HEK293 (cell line): ENCODE data around the gene APELA.

Experiments
- CTCF ChIA-PET: fragments of 350-600 bp; formaldehyde crosslinking; extraction: SDS; loops from one replicate; lab custom pipeline; 2021; ENCODE audit warnings: antibody characterized with exemption; lab: Yijun Ruan, JAX
- POLR2A ChIA-PET: fragments of 300-600 bp; formaldehyde crosslinking; extraction: SDS; loops from one replicate; lab custom pipeline; 2020; ENCODE audit warnings: antibody characterized with exemption, inconsistent platforms; lab: Yijun Ruan, JAX
- H3K27ac ChIP-seq: fragments of 200-500 bp; sonication (Bioruptor generic); 2 replicates; pipeline ENCODE4 v1.5.1; 2014; ENCODE audit warnings: low read depth, low read length, control low read depth, inconsistent platforms; ENCODE audit errors: extremely low read depth
- H3K36me3 ChIP-seq, 2 experiments: fragments of 200-500 bp in 1 of 2; sonication (Bioruptor generic) in 1 of 2; 1 replicate in 1 of 2; 2 replicates in 1 of 2; pipeline ENCODE4 v1.5.1; 2014 to 2017; ENCODE audit warnings: inconsistent platforms in 2 of 2, low read length in 2 of 2; ENCODE audit not compliant: control insufficient read depth in 2 of 2, insufficient read depth in 1 of 2
- H3K4me1 ChIP-seq: fragments of 200-500 bp; sonication (Bioruptor generic); 2 replicates; pipeline ENCODE4 v1.5.1; 2014; ENCODE audit warnings: mild to moderate bottlenecking, low read length, inconsistent platforms; ENCODE audit not compliant: control insufficient read depth, insufficient read depth
- H3K4me3 ChIP-seq: 2 replicates; pipeline ENCODE4 v1.5.1; 2011; ENCODE audit warnings: low read depth, mild to moderate bottlenecking, control low read depth, low read length, moderate library complexity
- H3K9me3 ChIP-seq: fragments of 200-500 bp; sonication (Bioruptor generic); 2 replicates; pipeline ENCODE4 v1.5.1; 2014; ENCODE audit warnings: low read depth, low read length, inconsistent platforms; ENCODE audit not compliant: control insufficient read depth, insufficient read depth
- GLIS1 ChIP-seq: fragments of 450-650 bp; formaldehyde crosslinking; IDR thresholded peaks from 2 replicates; pipeline ENCODE4 v1.5.1; 2016; ENCODE audit warnings: missing biosample characterization, missing genetic modification characterization
- SALL2 ChIP-seq: fragments of 450-650 bp; formaldehyde crosslinking; IDR thresholded peaks from 2 replicates; pipeline ENCODE4 v1.5.0; 2017; ENCODE audit warnings: missing biosample characterization, mild to moderate bottlenecking, missing genetic modification characterization, borderline replicate concordance
- TCF7L2 ChIP-seq: IDR thresholded peaks from 2 replicates; pipeline ENCODE4 v1.6.1; 2011; ENCODE audit warnings: low read depth, mild to moderate bottlenecking, inconsistent platforms, low read length, moderate library complexity, borderline replicate concordance
- ZNF146 ChIP-seq: fragments of 450-650 bp; formaldehyde crosslinking; IDR thresholded peaks from 2 replicates; pipeline ENCODE4 v1.5.1; 2016; ENCODE audit warnings: missing biosample characterization, missing genetic modification characterization
- ZNF175 ChIP-seq: fragments of 450-650 bp; formaldehyde crosslinking; IDR thresholded peaks from 2 replicates; pipeline ENCODE4 v1.5.1; 2016; ENCODE audit warnings: missing biosample characterization, missing genetic modification characterization
- ZNF214 ChIP-seq: fragments of 450-650 bp; formaldehyde crosslinking; IDR thresholded peaks from 2 replicates; pipeline ENCODE4 v1.5.1; 2017; ENCODE audit warnings: missing biosample characterization, mild to moderate bottlenecking, missing genetic modification characterization, borderline replicate concordance
- ZNF266 ChIP-seq: fragments of 450-650 bp; formaldehyde crosslinking; IDR thresholded peaks from 2 replicates; pipeline ENCODE4 v1.5.1; 2016; ENCODE audit warnings: missing biosample characterization, missing genetic modification characterization, low read depth
- ZNF292 ChIP-seq: fragments of 450-650 bp; formaldehyde crosslinking; IDR thresholded peaks from 2 replicates; pipeline ENCODE4 v1.5.1; 2016; ENCODE audit warnings: low read depth, missing biosample characterization, missing genetic modification characterization, borderline replicate concordance
- ZNF335 ChIP-seq: fragments of 450-650 bp; formaldehyde crosslinking; conservative IDR thresholded peaks from 2 replicates; pipeline ENCODE4 v1.5.1; 2016; ENCODE audit warnings: missing biosample characterization, missing genetic modification characterization
- ZNF48 ChIP-seq: fragments of 450-650 bp; formaldehyde crosslinking; IDR thresholded peaks from 2 replicates; pipeline ENCODE4 v1.5.1; 2016; ENCODE audit warnings: missing biosample characterization, missing genetic modification characterization
- ZNF596 ChIP-seq: fragments of 450-650 bp; IDR thresholded peaks from 2 replicates; pipeline ENCODE4 v1.5.0; 2018; ENCODE audit warnings: missing biosample characterization, mild to moderate bottlenecking, missing genetic modification characterization, moderate library complexity
- ZNF623 ChIP-seq: fragments of 450-650 bp; formaldehyde crosslinking; IDR thresholded peaks from 2 replicates; pipeline ENCODE4 v1.5.1; 2016; ENCODE audit warnings: missing biosample characterization, missing genetic modification characterization
- ZNF624 ChIP-seq: fragments of 450-650 bp; formaldehyde crosslinking; IDR thresholded peaks from 2 replicates; pipeline ENCODE4 v1.5.1; 2017; ENCODE audit warnings: missing biosample characterization, missing genetic modification characterization
- ZNF670 ChIP-seq: fragments of 450-650 bp; formaldehyde crosslinking; IDR thresholded peaks from 2 replicates; pipeline ENCODE4 v1.5.1; 2016; ENCODE audit warnings: missing biosample characterization, missing genetic modification characterization, low read depth
- ZNF677 ChIP-seq: fragments of 450-650 bp; IDR thresholded peaks from 2 replicates; pipeline ENCODE4 v1.5.0; 2018; ENCODE audit warnings: missing biosample characterization, mild to moderate bottlenecking, missing genetic modification characterization, moderate library complexity
- TF ChIP-seq, protein P1 (sequence below): fragments of 450-650 bp; formaldehyde crosslinking; IDR thresholded peaks from 2 replicates; pipeline ENCODE4 v1.5.1; 2017; ENCODE audit warnings: missing biosample characterization, missing genetic modification characterization
- TF ChIP-seq, protein P2 (sequence below): fragments of 450-650 bp; formaldehyde crosslinking; IDR thresholded peaks from 2 replicates; pipeline ENCODE4 v1.5.1; 2016; ENCODE audit warnings: missing biosample characterization, missing genetic modification characterization
- TF ChIP-seq, protein P3 (sequence below): fragments of 450-650 bp; formaldehyde crosslinking; conservative IDR thresholded peaks from 2 replicates; pipeline ENCODE4 v1.5.1; 2016; ENCODE audit warnings: low read depth, missing biosample characterization, missing genetic modification characterization
- TF ChIP-seq, protein P4 (sequence below): fragments of 450-650 bp; formaldehyde crosslinking; IDR thresholded peaks from 2 replicates; pipeline ENCODE4 v1.5.1; 2016; ENCODE audit warnings: missing biosample characterization, missing genetic modification characterization, low read depth
- TF ChIP-seq, protein P5 (sequence below): fragments of 450-650 bp; formaldehyde crosslinking; IDR thresholded peaks from 2 replicates; pipeline ENCODE4 v1.5.1; 2016; ENCODE audit warnings: missing biosample characterization, missing genetic modification characterization
- TF ChIP-seq, protein P6 (sequence below): fragments of 450-650 bp; formaldehyde crosslinking; IDR thresholded peaks from 2 replicates; pipeline ENCODE4 v1.5.1; 2016; ENCODE audit warnings: missing biosample characterization, missing genetic modification characterization
- TF ChIP-seq, protein P7 (sequence below): fragments of 450-650 bp; formaldehyde crosslinking; IDR thresholded peaks from 2 replicates; pipeline ENCODE4 v1.5.1; 2016; ENCODE audit warnings: missing biosample characterization, missing genetic modification characterization

The APELA gene

DNA sequence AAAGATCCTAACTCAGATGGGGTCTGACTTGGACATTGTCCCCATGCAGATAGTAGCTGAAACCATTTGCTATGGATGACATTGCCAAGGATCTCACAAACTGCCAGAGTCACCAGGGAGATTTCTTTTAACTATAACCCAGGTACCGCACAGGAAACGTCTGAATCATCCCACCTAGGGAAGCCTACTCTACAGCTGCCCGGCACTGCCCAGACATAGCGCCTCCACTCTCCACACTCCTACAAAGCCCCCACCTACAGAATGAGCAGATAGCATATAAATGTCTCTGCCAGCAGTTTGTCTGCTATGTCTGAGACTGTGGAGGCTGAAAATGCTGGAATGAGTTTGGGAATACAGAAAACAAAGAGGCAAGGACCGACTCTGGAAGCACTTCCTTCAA is 68.2 kb downstream of the APELA start (continued):
- TF ChIP-seq, protein P1, sequence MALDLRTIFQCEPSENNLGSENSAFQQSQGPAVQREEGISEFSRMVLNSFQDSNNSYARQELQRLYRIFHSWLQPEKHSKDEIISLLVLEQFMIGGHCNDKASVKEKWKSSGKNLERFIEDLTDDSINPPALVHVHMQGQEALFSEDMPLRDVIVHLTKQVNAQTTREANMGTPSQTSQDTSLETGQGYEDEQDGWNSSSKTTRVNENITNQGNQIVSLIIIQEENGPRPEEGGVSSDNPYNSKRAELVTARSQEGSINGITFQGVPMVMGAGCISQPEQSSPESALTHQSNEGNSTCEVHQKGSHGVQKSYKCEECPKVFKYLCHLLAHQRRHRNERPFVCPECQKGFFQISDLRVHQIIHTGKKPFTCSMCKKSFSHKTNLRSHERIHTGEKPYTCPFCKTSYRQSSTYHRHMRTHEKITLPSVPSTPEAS (tag by site-specific recombination): no peak
- no peak for TF ChIP-seq ZNF48 (tag by site-specific recombination)
- TF ChIP-seq SALL2 (tag by site-specific recombination): no peak
- TF ChIP-seq ZNF214 (tag by site-specific recombination): no peak
- TF ChIP-seq TCF7L2: no peak
- TF ChIP-seq ZNF670: no peak
- TF ChIP-seq, all 188 proteins: peak for 0

DNA sequence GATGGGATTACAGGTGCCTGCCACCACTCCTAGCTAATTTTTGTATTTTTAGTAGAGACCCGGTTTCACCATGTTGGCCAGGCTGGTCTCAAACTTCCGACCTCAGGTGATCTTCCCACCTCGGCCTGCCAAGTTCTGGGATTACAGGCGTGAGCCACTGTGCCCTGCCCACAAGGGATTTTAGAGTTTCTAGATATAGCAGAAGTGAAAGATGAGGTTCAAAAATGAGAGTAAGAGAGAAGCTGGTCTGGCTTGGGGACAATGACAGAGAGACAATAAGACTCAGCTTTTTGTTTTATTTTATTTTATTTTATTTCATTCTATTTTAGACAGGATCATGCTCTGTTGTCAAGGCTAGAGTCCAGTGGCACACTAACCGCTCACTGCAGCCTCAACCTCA is 69.8 kb downstream of the APELA start:
- ChIA-PET POLR2A (no interaction called here), CTCF (no interaction called here)
- no peak overlapping the region for H3K4me3 ChIP-seq
- no peaks in the 10 kb centered on the region for H3K9me3 ChIP-seq
- no peak overlapping the region for H3K27ac ChIP-seq
- H3K36me3 ChIP-seq: no peaks in the 10 kb centered on the region
- no peaks in the 10 kb centered on the region for H3K4me1 ChIP-seq
- TF ChIP-seq ZNF175: no peak
- TF ChIP-seq ZNF596: no peak
- no peak for TF ChIP-seq ZNF292 (tag by site-specific recombination)
- no peak for TF ChIP-seq ZNF677 (tag by site-specific recombination)
- no peak for TF ChIP-seq ZNF623 (tag by site-specific recombination)
- TF ChIP-seq, protein P2, sequence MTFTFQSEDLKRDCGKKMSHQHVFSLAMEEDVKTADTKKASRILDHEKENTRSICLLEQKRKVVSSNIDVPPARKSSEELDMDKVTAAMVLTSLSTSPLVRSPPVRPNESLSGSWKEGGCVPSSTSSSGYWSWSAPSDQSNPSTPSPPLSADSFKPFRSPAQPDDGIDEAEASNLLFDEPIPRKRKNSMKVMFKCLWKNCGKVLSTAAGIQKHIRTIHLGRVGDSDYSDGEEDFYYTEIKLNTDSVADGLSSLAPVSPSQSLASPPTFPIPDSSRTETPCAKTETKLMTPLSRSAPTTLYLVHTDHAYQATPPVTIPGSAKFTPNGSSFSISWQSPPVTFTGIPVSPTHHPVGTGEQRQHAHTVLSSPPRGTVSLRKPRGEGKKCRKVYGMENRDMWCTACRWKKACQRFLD: no peak
- TF ChIP-seq ZNF670: no peak
- no peak for TF ChIP-seq GLIS1 (tag by site-specific recombination)
- TF ChIP-seq, protein P3, sequence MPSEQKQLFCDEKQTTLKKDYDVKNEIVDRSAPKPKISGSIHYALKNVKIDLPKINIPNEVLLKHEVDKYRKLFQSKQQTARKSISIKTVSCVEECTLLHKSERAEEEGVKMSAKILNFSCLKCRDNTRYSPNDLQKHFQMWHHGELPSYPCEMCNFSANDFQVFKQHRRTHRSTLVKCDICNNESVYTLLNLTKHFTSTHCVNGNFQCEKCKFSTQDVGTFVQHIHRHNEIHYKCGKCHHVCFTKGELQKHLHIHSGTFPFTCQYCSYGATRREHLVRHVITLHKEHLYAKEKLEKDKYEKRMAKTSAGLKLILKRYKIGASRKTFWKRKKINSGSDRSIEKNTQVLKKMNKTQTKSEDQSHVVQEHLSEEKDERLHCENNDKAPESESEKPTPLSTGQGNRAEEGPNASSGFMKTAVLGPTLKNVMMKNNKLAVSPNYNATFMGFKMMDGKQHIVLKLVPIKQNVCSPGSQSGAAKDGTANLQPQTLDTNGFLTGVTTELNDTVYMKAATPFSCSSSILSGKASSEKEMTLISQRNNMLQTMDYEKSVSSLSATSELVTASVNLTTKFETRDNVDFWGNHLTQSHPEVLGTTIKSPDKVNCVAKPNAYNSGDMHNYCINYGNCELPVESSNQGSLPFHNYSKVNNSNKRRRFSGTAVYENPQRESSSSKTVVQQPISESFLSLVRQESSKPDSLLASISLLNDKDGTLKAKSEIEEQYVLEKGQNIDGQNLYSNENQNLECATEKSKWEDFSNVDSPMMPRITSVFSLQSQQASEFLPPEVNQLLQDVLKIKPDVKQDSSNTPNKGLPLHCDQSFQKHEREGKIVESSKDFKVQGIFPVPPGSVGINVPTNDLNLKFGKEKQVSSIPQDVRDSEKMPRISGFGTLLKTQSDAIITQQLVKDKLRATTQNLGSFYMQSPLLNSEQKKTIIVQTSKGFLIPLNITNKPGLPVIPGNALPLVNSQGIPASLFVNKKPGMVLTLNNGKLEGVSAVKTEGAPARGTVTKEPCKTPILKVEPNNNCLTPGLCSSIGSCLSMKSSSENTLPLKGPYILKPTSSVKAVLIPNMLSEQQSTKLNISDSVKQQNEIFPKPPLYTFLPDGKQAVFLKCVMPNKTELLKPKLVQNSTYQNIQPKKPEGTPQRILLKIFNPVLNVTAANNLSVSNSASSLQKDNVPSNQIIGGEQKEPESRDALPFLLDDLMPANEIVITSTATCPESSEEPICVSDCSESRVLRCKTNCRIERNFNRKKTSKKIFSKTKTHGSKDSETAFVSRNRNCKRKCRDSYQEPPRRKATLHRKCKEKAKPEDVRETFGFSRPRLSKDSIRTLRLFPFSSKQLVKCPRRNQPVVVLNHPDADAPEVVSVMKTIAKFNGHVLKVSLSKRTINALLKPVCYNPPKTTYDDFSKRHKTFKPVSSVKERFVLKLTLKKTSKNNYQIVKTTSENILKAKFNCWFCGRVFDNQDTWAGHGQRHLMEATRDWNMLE (tag by site-specific recombination): no peak
- no peak for TF ChIP-seq ZNF624 (tag by site-specific recombination)
- TF ChIP-seq, protein P4, sequence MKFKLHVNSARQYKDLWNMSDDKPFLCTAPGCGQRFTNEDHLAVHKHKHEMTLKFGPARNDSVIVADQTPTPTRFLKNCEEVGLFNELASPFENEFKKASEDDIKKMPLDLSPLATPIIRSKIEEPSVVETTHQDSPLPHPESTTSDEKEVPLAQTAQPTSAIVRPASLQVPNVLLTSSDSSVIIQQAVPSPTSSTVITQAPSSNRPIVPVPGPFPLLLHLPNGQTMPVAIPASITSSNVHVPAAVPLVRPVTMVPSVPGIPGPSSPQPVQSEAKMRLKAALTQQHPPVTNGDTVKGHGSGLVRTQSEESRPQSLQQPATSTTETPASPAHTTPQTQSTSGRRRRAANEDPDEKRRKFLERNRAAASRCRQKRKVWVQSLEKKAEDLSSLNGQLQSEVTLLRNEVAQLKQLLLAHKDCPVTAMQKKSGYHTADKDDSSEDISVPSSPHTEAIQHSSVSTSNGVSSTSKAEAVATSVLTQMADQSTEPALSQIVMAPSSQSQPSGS (tag by site-specific recombination): no peak
- TF ChIP-seq ZNF335: no peak
- no peak for TF ChIP-seq ZNF266 (tag by site-specific recombination)
- TF ChIP-seq, protein P5, sequence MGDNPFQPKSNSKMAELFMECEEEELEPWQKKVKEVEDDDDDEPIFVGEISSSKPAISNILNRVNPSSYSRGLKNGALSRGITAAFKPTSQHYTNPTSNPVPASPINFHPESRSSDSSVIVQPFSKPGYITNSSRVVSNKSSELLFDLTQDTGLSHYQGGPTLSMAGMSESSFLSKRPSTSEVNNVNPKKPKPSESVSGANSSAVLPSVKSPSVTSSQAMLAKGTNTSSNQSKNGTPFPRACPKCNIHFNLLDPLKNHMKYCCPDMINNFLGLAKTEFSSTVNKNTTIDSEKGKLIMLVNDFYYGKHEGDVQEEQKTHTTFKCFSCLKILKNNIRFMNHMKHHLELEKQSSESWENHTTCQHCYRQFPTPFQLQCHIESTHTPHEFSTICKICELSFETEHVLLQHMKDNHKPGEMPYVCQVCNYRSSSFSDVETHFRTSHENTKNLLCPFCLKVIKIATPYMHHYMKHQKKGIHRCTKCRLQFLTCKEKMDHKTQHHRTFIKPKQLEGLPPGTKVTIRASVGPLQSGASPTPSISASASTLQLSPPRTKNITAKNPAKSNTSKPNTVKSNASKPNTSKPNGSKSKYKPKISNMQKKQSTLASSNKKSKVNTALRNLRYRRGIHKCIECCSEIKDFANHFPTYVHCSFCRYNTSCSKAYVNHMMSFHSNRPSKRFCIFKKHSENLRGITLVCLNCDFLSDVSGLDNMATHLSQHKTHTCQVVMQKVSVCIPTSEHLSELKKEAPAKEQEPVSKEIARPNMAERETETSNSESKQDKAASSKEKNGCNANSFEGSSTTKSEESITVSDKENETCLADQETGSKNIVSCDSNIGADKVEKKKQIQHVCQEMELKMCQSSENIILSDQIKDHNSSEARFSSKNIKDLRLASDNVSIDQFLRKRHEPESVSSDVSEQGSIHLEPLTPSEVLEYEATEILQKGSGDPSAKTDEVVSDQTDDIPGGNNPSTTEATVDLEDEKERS (tag by site-specific recombination): no peak
- TF ChIP-seq, protein P6, sequence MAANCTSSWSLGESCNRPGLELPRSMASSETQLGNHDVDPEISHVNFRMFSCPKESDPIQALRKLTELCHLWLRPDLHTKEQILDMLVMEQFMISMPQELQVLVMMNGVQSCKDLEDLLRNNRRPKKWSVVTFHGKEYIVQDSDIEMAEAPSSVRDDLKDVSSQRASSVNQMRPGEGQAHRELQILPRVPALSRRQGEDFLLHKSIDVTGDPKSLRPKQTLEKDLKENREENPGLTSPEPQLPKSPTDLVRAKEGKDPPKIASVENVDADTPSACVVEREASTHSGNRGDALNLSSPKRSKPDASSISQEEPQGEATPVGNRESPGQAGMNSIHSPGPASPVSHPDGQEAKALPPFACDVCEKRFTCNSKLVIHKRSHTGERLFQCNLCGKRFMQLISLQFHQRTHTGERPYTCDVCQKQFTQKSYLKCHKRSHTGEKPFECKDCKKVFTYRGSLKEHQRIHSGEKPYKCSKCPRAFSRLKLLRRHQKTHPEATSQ (tag by site-specific recombination): no peak
- TF ChIP-seq ZNF146 (tag by site-specific recombination): no peak
- TF ChIP-seq, protein P7, sequence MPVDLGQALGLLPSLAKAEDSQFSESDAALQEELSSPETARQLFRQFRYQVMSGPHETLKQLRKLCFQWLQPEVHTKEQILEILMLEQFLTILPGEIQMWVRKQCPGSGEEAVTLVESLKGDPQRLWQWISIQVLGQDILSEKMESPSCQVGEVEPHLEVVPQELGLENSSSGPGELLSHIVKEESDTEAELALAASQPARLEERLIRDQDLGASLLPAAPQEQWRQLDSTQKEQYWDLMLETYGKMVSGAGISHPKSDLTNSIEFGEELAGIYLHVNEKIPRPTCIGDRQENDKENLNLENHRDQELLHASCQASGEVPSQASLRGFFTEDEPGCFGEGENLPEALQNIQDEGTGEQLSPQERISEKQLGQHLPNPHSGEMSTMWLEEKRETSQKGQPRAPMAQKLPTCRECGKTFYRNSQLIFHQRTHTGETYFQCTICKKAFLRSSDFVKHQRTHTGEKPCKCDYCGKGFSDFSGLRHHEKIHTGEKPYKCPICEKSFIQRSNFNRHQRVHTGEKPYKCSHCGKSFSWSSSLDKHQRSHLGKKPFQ (tag by site-specific recombination): no peak
